ENCODE measurements around the gene PRADC1.

PRADC1 gene

DNA sequence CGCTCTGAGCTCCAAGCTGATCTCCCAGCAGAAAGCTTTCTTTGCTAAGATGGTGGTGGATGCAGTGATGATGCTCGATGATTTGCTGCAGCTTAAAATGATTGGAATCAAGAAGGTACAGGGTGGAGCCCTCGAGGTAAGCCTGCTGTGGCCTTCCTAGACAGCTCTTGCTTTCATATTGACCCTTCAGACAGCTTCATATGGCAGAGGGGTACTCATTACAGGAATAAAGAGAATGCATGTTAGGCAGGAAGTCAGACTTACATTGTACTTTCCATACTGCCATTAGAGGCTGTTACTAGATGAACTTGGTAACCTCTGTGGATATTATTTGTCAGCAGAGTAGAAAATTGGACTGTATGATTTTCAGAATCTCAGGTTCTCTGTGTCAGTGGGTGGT is 11.5 kb upstream of the PRADC1 start:
- Histone ChIP-seq H3K9me3 (ENCODE audit: insufficient read depth, low read depth, low read length) (no peaks in the 10 kb centered on the region), H2BK12ac (ENCODE audit: low read length) (no peak overlapping the region), H2AK5ac (ENCODE audit: low read length) (no peak overlapping the region), H3K18ac (ENCODE audit: low read length) (no peak overlapping the region), H3K36me3 (ENCODE audit: control insufficient read depth in 1 of 2, insufficient read depth in 2 of 2, low read length in 2 of 2) (peaks cover 22 to 53% of the 10 kb centered on the region in 2 experiments), H4K91ac (ENCODE audit: low read depth, low read length) (no peak overlapping the region), H3K9ac (ENCODE audit: low read length) (no peak overlapping the region), H3K4me1 (ENCODE audit: control insufficient read depth in 1 of 2, insufficient read depth in 2 of 2, low read length in 2 of 2) (peaks cover 0 to 4% of the 10 kb centered on the region in 2 experiments), H3K27ac (ENCODE audit: low read depth, low read length) (no peak overlapping the region), H3K14ac (ENCODE audit: low read length) (no peak overlapping the region), H3K4me3 (ENCODE audit: low read depth, low read length) (no peak overlapping the region), H2AFZ (ENCODE audit: insufficient read depth, low read length, poor library complexity) (no peak overlapping the region), H2BK5ac (ENCODE audit: low read depth, low read length, poor library complexity) (no peak overlapping the region), H2BK120ac (ENCODE audit: insufficient read depth, low read length, poor library complexity) (no peak overlapping the region), H3K79me2 (ENCODE audit: control insufficient read depth, insufficient read depth, low read length, poor library complexity) (no peaks in the 10 kb centered on the region), H3K79me1 (ENCODE audit: low read length) (no peaks in the 10 kb centered on the region), H4K8ac (ENCODE audit: low read depth, low read length) (no peak overlapping the region), H3K23ac (ENCODE audit: low read length) (no peak overlapping the region), H3K4ac (ENCODE audit: low read depth, low read length) (no peak overlapping the region), H3K4me2 (ENCODE audit: low read length) (no peak overlapping the region), H3K27me3 (ENCODE audit: insufficient read depth, low read length) (no peaks in the 10 kb centered on the region), H4K12ac (ENCODE audit: low read depth, low read length) (no peak overlapping the region)
- no CpG with 5 or more reads among the region's 3 CpGs for WGBS (ENCODE audit: extremely low coverage, insufficient coverage, insufficient read length)
- no peak for DNase-seq

GRCh38 chr2:73243884-73244570 is 11.0 kb upstream of the PRADC1 start:
- WGBS (ENCODE audit: extremely low coverage, insufficient coverage, insufficient read length) = no CpG with 5 or more reads among the region's 5 CpGs
- Histone ChIP-seq H3K4ac (ENCODE audit: low read depth, low read length) (no peak overlapping the region), H3K4me2 (ENCODE audit: low read length) (no peak overlapping the region), H3K14ac (ENCODE audit: low read length) (no peak overlapping the region), H3K79me1 (ENCODE audit: low read length) (no peaks in the 10 kb centered on the region), H3K36me3 (ENCODE audit: control insufficient read depth in 1 of 2, insufficient read depth in 2 of 2, low read length in 2 of 2) (peaks cover 21 to 52% of the 10 kb centered on the region in 2 experiments), H2AFZ (ENCODE audit: insufficient read depth, low read length, poor library complexity) (no peak overlapping the region), H3K9ac (ENCODE audit: low read length) (no peak overlapping the region), H3K18ac (ENCODE audit: low read length) (no peak overlapping the region), H2BK12ac (ENCODE audit: low read length) (no peak overlapping the region), H4K8ac (ENCODE audit: low read depth, low read length) (no peak overlapping the region), H2BK120ac (ENCODE audit: insufficient read depth, low read length, poor library complexity) (no peak overlapping the region), H2BK5ac (ENCODE audit: low read depth, low read length, poor library complexity) (no peak overlapping the region), H4K91ac (ENCODE audit: low read depth, low read length) (no peak overlapping the region), H2AK5ac (ENCODE audit: low read length) (no peak overlapping the region), H4K12ac (ENCODE audit: low read depth, low read length) (no peak overlapping the region), H3K23ac (ENCODE audit: low read length) (no peak overlapping the region), H3K4me3 (ENCODE audit: low read depth, low read length) (no peak overlapping the region), H3K27me3 (ENCODE audit: insufficient read depth, low read length) (no peaks in the 10 kb centered on the region), H3K4me1 (ENCODE audit: control insufficient read depth in 1 of 2, insufficient read depth in 2 of 2, low read length in 2 of 2) (peaks cover 0 to 4% of the 10 kb centered on the region in 2 experiments), H3K79me2 (ENCODE audit: control insufficient read depth, insufficient read depth, low read length, poor library complexity) (no peaks in the 10 kb centered on the region), H3K27ac (ENCODE audit: low read depth, low read length) (no peak overlapping the region), H3K9me3 (ENCODE audit: insufficient read depth, low read depth, low read length) (no peaks in the 10 kb centered on the region)
- DNase-seq = peak in 1 of 2 donors; percentile 37

DNA sequence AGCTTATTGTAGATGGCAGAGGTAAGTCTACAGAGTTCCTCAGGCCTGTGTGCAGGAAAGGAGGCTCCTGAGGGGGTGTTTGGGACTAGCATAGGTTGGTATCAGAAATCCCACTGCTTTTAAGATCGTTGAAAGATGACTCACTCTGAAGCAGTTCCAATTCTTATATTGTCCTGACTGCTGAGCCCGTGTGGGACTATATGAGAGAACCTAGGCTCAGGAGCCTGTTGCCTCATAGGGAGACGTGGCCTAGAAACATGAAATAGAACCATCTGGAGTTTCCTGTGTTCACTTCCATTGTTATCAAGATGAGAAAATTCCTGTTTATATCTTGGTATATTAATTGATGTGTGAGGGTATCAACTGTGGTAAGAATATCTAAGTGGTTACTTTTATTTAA is 6.7 kb upstream of the PRADC1 start:
- Histone ChIP-seq H2BK5ac (ENCODE audit: low read depth, low read length, poor library complexity) (no peak overlapping the region), H4K91ac (ENCODE audit: low read depth, low read length) (no peak overlapping the region), H3K27ac (ENCODE audit: low read depth, low read length) (no peak overlapping the region), H2BK12ac (ENCODE audit: low read length) (no peak overlapping the region), H3K23ac (ENCODE audit: low read length) (no peak overlapping the region), H3K27me3 (ENCODE audit: insufficient read depth, low read length) (no peaks in the 10 kb centered on the region), H3K4me3 (ENCODE audit: low read depth, low read length) (no peak overlapping the region), H3K9ac (ENCODE audit: low read length) (no peak overlapping the region), H4K12ac (ENCODE audit: low read depth, low read length) (no peak overlapping the region), H2AFZ (ENCODE audit: insufficient read depth, low read length, poor library complexity) (no peak overlapping the region), H2BK120ac (ENCODE audit: insufficient read depth, low read length, poor library complexity) (no peak overlapping the region), H3K18ac (ENCODE audit: low read length) (no peak overlapping the region), H3K4me2 (ENCODE audit: low read length) (no peak overlapping the region), H3K79me1 (ENCODE audit: low read length) (no peaks in the 10 kb centered on the region), H3K36me3 (ENCODE audit: control insufficient read depth in 1 of 2, insufficient read depth in 2 of 2, low read length in 2 of 2) (peaks cover 7 to 20% of the 10 kb centered on the region in 2 experiments), H3K14ac (ENCODE audit: low read length) (no peak overlapping the region), H3K4me1 (ENCODE audit: control insufficient read depth in 1 of 2, insufficient read depth in 2 of 2, low read length in 2 of 2) (peaks cover 7 to 13% of the 10 kb centered on the region in 2 experiments), H3K79me2 (ENCODE audit: control insufficient read depth, insufficient read depth, low read length, poor library complexity) (peaks cover 17% of the 10 kb centered on the region), H3K9me3 (ENCODE audit: insufficient read depth, low read depth, low read length) (no peaks in the 10 kb centered on the region), H2AK5ac (ENCODE audit: low read length) (no peak overlapping the region), H3K4ac (ENCODE audit: low read depth, low read length) (peak overlapping the region; percentile 25), H4K8ac (ENCODE audit: low read depth, low read length) (no peak overlapping the region)
- WGBS (ENCODE audit: extremely low coverage, insufficient coverage, insufficient read length) = no CpG with 5 or more reads among the region's 3 CpGs
- DNase-seq = no peak

GRCh38 chr2:73238976-73239375 is 5.9 kb upstream of the PRADC1 start:
- H2AK5ac ChIP-seq (ENCODE audit: low read length) = no peak overlapping the region
- no CpG with 5 or more reads among the region's 1 CpG for WGBS (ENCODE audit: extremely low coverage, insufficient coverage, insufficient read length)
- H3K9me3 ChIP-seq (ENCODE audit: insufficient read depth, low read depth, low read length) = no peaks in the 10 kb centered on the region
- H3K9ac ChIP-seq (ENCODE audit: low read length) = no peak overlapping the region
- no peak overlapping the region for H4K12ac ChIP-seq (ENCODE audit: low read depth, low read length)
- H4K8ac ChIP-seq (ENCODE audit: low read depth, low read length) = no peak overlapping the region
- H4K91ac ChIP-seq (ENCODE audit: low read depth, low read length) = no peak overlapping the region
- H2BK12ac ChIP-seq (ENCODE audit: low read length) = no peak overlapping the region
- H3K4ac ChIP-seq (ENCODE audit: low read depth, low read length) = no peak overlapping the region
- H3K23ac ChIP-seq (ENCODE audit: low read length) = no peak overlapping the region
- peaks cover 24% of the 10 kb centered on the region for H3K79me2 ChIP-seq (ENCODE audit: control insufficient read depth, insufficient read depth, low read length, poor library complexity)
- no peak overlapping the region for H2BK120ac ChIP-seq (ENCODE audit: insufficient read depth, low read length, poor library complexity)
- H3K27me3 ChIP-seq (ENCODE audit: insufficient read depth, low read length) = no peaks in the 10 kb centered on the region
- H3K18ac ChIP-seq (ENCODE audit: low read length) = no peak overlapping the region
- peaks cover 7 to 8% of the 10 kb centered on the region in 2 experiments for H3K4me1 ChIP-seq (ENCODE audit: control insufficient read depth in 1 of 2, insufficient read depth in 2 of 2, low read length in 2 of 2)
- no peak overlapping the region for H3K27ac ChIP-seq (ENCODE audit: low read depth, low read length)
- H3K36me3 ChIP-seq (ENCODE audit: control insufficient read depth in 1 of 2, insufficient read depth in 2 of 2, low read length in 2 of 2) = peaks cover 4 to 15% of the 10 kb centered on the region in 2 experiments
- no peak overlapping the region for H2BK5ac ChIP-seq (ENCODE audit: low read depth, low read length, poor library complexity)
- no peak overlapping the region for H2AFZ ChIP-seq (ENCODE audit: insufficient read depth, low read length, poor library complexity)
- H3K4me2 ChIP-seq (ENCODE audit: low read length) = no peak overlapping the region
- no peak overlapping the region for H3K4me3 ChIP-seq (ENCODE audit: low read depth, low read length)
- no peak for DNase-seq
- H3K79me1 ChIP-seq (ENCODE audit: low read length) = peaks cover 5% of the 10 kb centered on the region
- H3K14ac ChIP-seq (ENCODE audit: low read length) = no peak overlapping the region
